OCI-LY3 (cell line): ENCODE results near the gene DOP1B.

Source experiments
- H2AFZ ChIP-seq: fragments of 200-600, 300-600 bp; shearing (Covaris generic); 2 replicates; pipeline ENCODE4 v1.6.0; 2014; ENCODE audit warnings: antibody characterized with exemption, low read depth, low read length
- H3K27ac ChIP-seq: fragments of 200-600, 300-600 bp; sonication (generic); 2 replicates; pipeline ENCODE4 v1.5.1; 2014; ENCODE audit warnings: mild to moderate bottlenecking, low read length, moderate library complexity, mixed read lengths
- H3K27me3 ChIP-seq: fragments of 200-600, 300-600 bp; sonication (generic); 2 replicates; pipeline ENCODE4 v1.6.1; 2014; ENCODE audit warnings: low read depth, low read length, mixed read lengths
- H3K36me3 ChIP-seq: fragments of 200-600, 300-600 bp; sonication (generic); replicated peaks from 2 replicates; pipeline ENCODE3; 2014; ENCODE audit warnings: low read depth, low read length, mixed read lengths
- H3K4me1 ChIP-seq: fragments of 300-600, 200-600 bp; sonication (generic); 2 replicates; pipeline ENCODE4 v1.6.1; 2014; ENCODE audit warnings: low read length, mixed read lengths
- H3K4me2 ChIP-seq: fragments of 200-600, 300-600 bp; sonication (generic); 2 replicates; pipeline ENCODE4 v1.6.1; 2014; ENCODE audit warnings: low read length, mixed read lengths
- H3K4me3 ChIP-seq: fragments of 300-600, 200-600 bp; sonication (generic); 2 replicates; pipeline ENCODE4 v1.5.1; 2014; ENCODE audit warnings: antibody characterized with exemption, mild to moderate bottlenecking, low read length, moderate library complexity
- H3K79me2 ChIP-seq: fragments of 300-600, 200-600 bp; shearing (Covaris generic); 2 replicates; pipeline ENCODE4 v1.6.1; 2014; ENCODE audit warnings: mild to moderate bottlenecking, low read length, mixed read lengths
- H3K9ac ChIP-seq: fragments of 300-600, 200-600 bp; shearing (Covaris generic); 2 replicates; pipeline ENCODE4 v1.6.0; 2014; ENCODE audit warnings: mild to moderate bottlenecking, low read length, moderate library complexity
- H3K9me3 ChIP-seq: fragments of 200-600, 300-600 bp; shearing (Covaris generic); 2 replicates; pipeline ENCODE4 v1.6.1; 2014; ENCODE audit warnings: low read length, mixed read lengths; ENCODE audit not compliant: insufficient read depth
- H4K20me1 ChIP-seq: fragments of 200-600, 300-600 bp; sonication (generic); 2 replicates; pipeline ENCODE4 v1.6.1; 2016; ENCODE audit warnings: low read length, mixed read lengths; ENCODE audit not compliant: insufficient read depth
- CTCF ChIP-seq: fragments of 200-600, 300-600 bp; sonication (generic); IDR thresholded peaks from 2 replicates; pipeline ENCODE4 v1.5.1; 2014; ENCODE audit warnings: antibody characterized with exemption, low read length, low read depth
- EZH2phosphoT487 ChIP-seq: fragments of 200-600 bp; shearing (Covaris generic); IDR thresholded peaks from 2 replicates; pipeline ENCODE4 v1.6.1; 2018; ENCODE audit warnings: antibody characterized with exemption, mixed run types, low read depth

Gene DOP1B

GRCh38 chr21:36159356-36159921, 2.8 kb downstream of the DOP1B start:
- Histone ChIP-seq H4K20me1 (no peaks in the 10 kb centered on the region), H3K79me2 (peaks cover 3% of the 10 kb centered on the region; the same call in 1 of the 2 replicates), H3K27me3 (no peaks in the 10 kb centered on the region), H3K9me3 (no peaks in the 10 kb centered on the region), H2AFZ (no peak overlapping the region), H3K4me1 (peaks cover 3% of the 10 kb centered on the region; the same call in 1 of the 2 replicates), H3K4me3 (no peak overlapping the region), H3K36me3 (no peaks in the 10 kb centered on the region), H3K4me2 (no peak overlapping the region), H3K9ac (no peak overlapping the region), H3K27ac (no peak overlapping the region)
- TF ChIP-seq EZH2phosphoT487 (no peak), CTCF (no peak)

GRCh38 chr21:36160850-36161178, 4.2 kb downstream of the DOP1B start:
- no peak overlapping the region for H3K9ac ChIP-seq
- peaks cover 2% of the 10 kb centered on the region; the same call in 1 of the 2 replicates for H3K4me1 ChIP-seq
- H3K4me2 ChIP-seq = no peak overlapping the region
- no peak overlapping the region for H3K4me3 ChIP-seq
- H4K20me1 ChIP-seq = no peaks in the 10 kb centered on the region
- H3K27ac ChIP-seq = no peak overlapping the region
- no peak for TF ChIP-seq CTCF
- no peak for TF ChIP-seq EZH2phosphoT487
- H3K27me3 ChIP-seq = no peaks in the 10 kb centered on the region
- no peaks in the 10 kb centered on the region for H3K36me3 ChIP-seq
- no peaks in the 10 kb centered on the region for H3K9me3 ChIP-seq
- H2AFZ ChIP-seq = no peak overlapping the region
- peaks cover 3% of the 10 kb centered on the region; the same call in 1 of the 2 replicates for H3K79me2 ChIP-seq

- Histone ChIP-seq H3K9me3 (no peaks in the 10 kb centered on the region), H3K4me1 (no peaks in the 10 kb centered on the region), H3K9ac (no peak overlapping the region), H3K4me3 (no peak overlapping the region), H3K27me3 (no peaks in the 10 kb centered on the region), H3K36me3 (no peaks in the 10 kb centered on the region), H3K27ac (no peak overlapping the region), H3K4me2 (no peak overlapping the region), H4K20me1 (no peaks in the 10 kb centered on the region), H2AFZ (no peak overlapping the region), H3K79me2 (peaks cover 3% of the 10 kb centered on the region; the same call in 1 of the 2 replicates)
- TF ChIP-seq EZH2phosphoT487 (no peak), CTCF (no peak)
Measured at GRCh38 chr21:36162631-36163030, 6.0 kb downstream of the DOP1B start.

GRCh38 chr21:36163750-36164741, 7.4 kb downstream of the DOP1B start:
- H3K27ac ChIP-seq = no peak overlapping the region
- H4K20me1 ChIP-seq = no peaks in the 10 kb centered on the region
- TF ChIP-seq EZH2phosphoT487 (no peak), CTCF (no peak)
- no peak overlapping the region for H3K4me2 ChIP-seq
- no peaks in the 10 kb centered on the region for H3K79me2 ChIP-seq
- H3K36me3 ChIP-seq = no peaks in the 10 kb centered on the region
- H3K9me3 ChIP-seq = no peaks in the 10 kb centered on the region
- H3K27me3 ChIP-seq = no peaks in the 10 kb centered on the region
- H3K9ac ChIP-seq = no peak overlapping the region
- H2AFZ ChIP-seq = no peak overlapping the region
- H3K4me3 ChIP-seq = no peak overlapping the region
- H3K4me1 ChIP-seq = no peaks in the 10 kb centered on the region
